ENCODE results near the gene SPG11. TPM values are rescaled to one million over a fixed set of nuclear protein-coding genes. Genes with fewer than 3 reads are reported as not detected.

The SPG11 gene
- total and polyA plus RNA-seq, 10 of the 15 experiments (the other 5 are each of a cell fraction or from before 2014, with no cell fraction given), result 22.1 to 85.1 (median 47.2) TPM

- TF ChIP-seq CEBPZ (IDR thresholded peaks at IDR 0.05; ENCODE audit: low read depth, low read length) (no peak), PBX3 (IDR thresholded peaks at IDR 0.05; ENCODE audit: insufficient replicate concordance, low read depth, low read length) (no peak)
Observed at GRCh38 chr15:44536962-44537734, 126.3 kb downstream of the SPG11 start, which contains the start of gene EIF3J (continued).

- Histone ChIP-seq H4K20me1 (ENCODE audit: control insufficient read depth, insufficient read depth) (no peaks in the 10 kb centered on the region), H2AFZ (ENCODE audit: control insufficient read depth, low read depth, low read length) (peak overlapping the region; percentile 93), H3K9me3 (replicated peaks; ENCODE audit: control insufficient read depth, insufficient read depth, low read length) (no peaks in the 10 kb centered on the region), H3K4me1 (ENCODE audit: control insufficient read depth, insufficient read depth, low read length) (peaks cover 4% of the 10 kb centered on the region; the same call in 1 of the 2 replicates), H3K4me2 (ENCODE audit: control insufficient read depth, insufficient read depth) (peak overlapping the region; percentile 96), H3K27ac (ENCODE audit: control insufficient read depth, insufficient read depth) (peak overlapping the region; percentile 85), H3K27me3 (replicated peaks in 1 of 2; ENCODE audit: control insufficient read depth in 2 of 2, insufficient read depth in 2 of 2, low read length in 1 of 2) (no peaks in the 10 kb centered on the region), H3K36me3 (ENCODE audit: control insufficient read depth in 2 of 2, insufficient read depth in 2 of 2, low read length in 1 of 2) (no peaks in the 10 kb centered on the region), H3K79me2 (ENCODE audit: control insufficient read depth, insufficient read depth, low read length) (peaks cover 41% of the 10 kb centered on the region), H3K9ac (ENCODE audit: control insufficient read depth, insufficient read depth, low read length) (peak overlapping the region; percentile 78), H3K4me3 (peak overlapping the region; percentile 72)
- ChIA-PET CTCF (interaction anchor here (0.7 to 2.3 kb wide), 3 partner anchors 10 to 124 kb away, joined by 3 to 10 read pairs (median 3); no protein-coding TSS in a partner anchor), POLR2A (interaction anchor here (0.7 to 2.2 kb wide), 6 partner anchors 10 to 487 kb away, joined by 3 to 24 read pairs (median 3); partner anchors contain the start of genes B2M and PATL2), SMC1A (ENCODE audit: uncharacterized antibody, unreplicated experiment) (interaction anchor here (0.6 to 2.3 kb wide), 3 partner anchors 10 to 199 kb away, joined by 3 to 13 read pairs (median 8); no protein-coding TSS in a partner anchor), RAD21 (ENCODE audit: unreplicated experiment) (interaction anchor here (0.7 to 2.4 kb wide), 3 partner anchors 10 to 199 kb away, joined by 4 to 13 read pairs (median 5); no protein-coding TSS in a partner anchor)
- in situ Hi-C loops (cut with MboI) (no loop called here), intact Hi-C loops (cut with micrococcal nuclease; ENCODE audit: unreplicated experiment) (no loop called here)
- DNase-seq (ENCODE audit: low read depth, low spot score) (no peak), ATAC-seq (peak; percentile 85), FAIRE-seq (no peak)
- BruUV-seq (replicated peaks), result no TSS peak
- under 1% methylated on average over 40 of the region's 47 CpGs for WGBS (ENCODE audit: insufficient coverage, insufficient replicate concordance, low lambda C conversion rate, missing lambda C conversion rate)
- no peak for TF ChIP-seq ZNF384 (IDR thresholded peaks at IDR 0.05; ENCODE audit: borderline replicate concordance, low read depth, low read length)
- no peak for TF ChIP-seq ASH2L (IDR thresholded peaks at IDR 0.05; ENCODE audit: borderline replicate concordance, low read depth)
- no peak for TF ChIP-seq ESRRA (IDR thresholded peaks at IDR 0.05; ENCODE audit: low read length)
- no peak for TF ChIP-seq CHD4 (IDR thresholded peaks at IDR 0.05)
- TF ChIP-seq SPI1 (IDR thresholded peaks at IDR 0.05; ENCODE audit: borderline replicate concordance, insufficient read depth, low read depth, low read length), result no peak
- TF ChIP-seq NBN (IDR thresholded peaks at IDR 0.05), result peak; percentile 59; the same call in 1 of the 2 replicates
- TF ChIP-seq E2F4 (IDR thresholded peaks at IDR 0.05; ENCODE audit: low read depth, low read length), result 0 out of 2 replicates have a peak, but pooled peaks have one; percentile 12
- no peak for TF ChIP-seq ZBTB11 (CRISPR knock-in tag; IDR thresholded peaks at IDR 0.05)
Observed at GRCh38 chr15:44536302-44536961, 127.0 kb downstream of the SPG11 start.
